HG03060 (cell line): Measurements from ENCODE around the gene OTUD6A.
"Not testable (repeated sequence)": the region's sequence is repeated elsewhere in the genome, so short reads cannot be mapped to it uniquely, and the experiment has no call there.

Experiments
- ATAC-seq: cut with Tn5 transposase; IDR thresholded peaks from one replicate; pipeline ENCODE4 v1.9.1; 2021; ENCODE audit warnings: low read depth, moderate number of reproducible peaks; ENCODE audit not compliant: unreplicated experiment

OTUD6A gene

DNA sequence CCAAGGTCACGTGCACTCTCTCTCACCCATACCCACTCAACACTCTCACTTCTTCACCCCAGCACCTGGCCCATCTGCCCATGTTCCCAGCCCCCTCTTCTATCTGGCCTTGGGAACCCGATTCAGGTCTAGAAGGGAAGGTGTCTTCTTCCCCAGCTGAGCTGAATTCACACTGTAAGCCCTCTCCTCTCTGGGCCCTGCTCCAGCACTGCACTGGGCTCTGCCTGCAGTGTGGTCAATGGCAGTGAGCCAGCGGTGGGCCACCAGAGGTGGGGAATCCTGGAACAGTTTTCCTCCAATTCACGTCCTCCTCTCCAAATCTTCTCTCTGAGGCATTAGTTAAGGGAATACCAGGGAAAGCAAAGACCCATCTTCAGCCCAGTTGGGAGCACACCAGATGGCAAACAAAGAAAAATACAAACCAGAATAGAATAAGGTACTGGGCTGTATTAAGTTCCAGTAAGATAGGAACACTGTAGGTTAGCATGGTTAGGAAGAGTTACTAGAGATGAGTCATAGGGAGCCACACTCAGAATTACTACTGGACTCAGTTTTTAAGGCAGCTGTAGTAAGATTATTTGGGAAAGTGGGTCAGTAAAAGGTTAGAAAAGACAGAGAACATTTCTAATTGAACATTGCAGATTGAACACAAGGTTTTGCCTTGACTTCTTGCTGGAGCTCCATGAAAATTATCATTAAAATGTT lies 17.6 kb upstream of the OTUD6A start:
- no peak for ATAC-seq

DNA sequence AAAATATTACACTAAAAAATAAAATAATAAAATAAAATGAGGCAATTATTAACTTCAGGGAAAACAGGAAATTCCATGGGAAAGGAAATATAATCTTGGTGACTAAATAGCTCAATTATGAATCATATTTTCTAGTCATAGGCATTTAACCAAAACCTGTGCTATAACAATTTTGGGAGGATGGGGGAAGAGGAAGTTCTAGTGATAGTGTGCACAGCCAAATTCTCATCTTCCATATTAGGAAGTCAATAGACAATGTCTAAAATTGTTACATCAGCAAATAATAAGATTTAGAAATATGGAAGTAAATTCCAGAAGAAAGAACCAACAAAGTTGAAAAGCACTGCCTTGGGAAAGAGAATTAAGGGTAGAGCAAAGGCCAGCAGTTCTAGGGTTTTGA lies 15.3 kb upstream of the OTUD6A start:
- no peak for ATAC-seq

DNA sequence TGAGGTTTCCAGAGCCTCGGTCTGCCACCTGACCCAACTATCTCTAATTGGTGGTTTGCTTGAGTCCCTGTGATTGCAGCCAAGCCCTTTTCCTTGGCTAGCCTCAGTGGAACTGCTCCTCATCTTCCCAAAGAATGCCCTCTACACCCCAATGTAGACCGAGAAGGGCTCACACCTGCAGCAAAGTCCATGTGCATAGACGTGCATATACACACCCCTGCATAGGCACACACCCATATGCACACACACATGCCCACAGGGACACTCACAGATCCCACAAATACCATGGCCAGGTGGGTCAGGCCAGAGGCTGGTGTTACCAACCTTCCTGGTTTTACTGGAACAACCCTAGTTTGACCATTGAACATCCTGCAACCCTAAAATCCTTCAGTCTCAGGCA lies 12.9 kb upstream of the OTUD6A start:
- ATAC-seq: no peak

DNA sequence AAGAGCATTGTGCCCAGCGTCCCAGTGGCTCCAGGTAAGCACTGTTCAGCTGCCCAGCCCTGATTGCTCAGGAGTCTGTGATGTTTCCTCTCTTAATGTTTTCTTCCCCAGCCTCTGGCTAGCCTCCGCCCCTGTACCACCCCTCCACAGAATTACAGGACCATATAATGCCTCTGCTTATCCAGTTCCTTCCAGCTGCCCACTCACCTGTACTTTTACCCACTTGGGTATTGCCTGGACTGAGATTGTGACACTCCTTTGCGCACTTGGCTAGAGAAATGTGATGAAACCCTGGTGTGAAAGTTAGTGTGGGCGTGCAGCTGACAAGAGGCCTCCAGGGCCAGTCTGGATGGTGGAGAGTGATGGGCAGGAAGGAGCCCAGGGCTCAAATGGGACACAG lies 12.3 kb upstream of the OTUD6A start, which contains the start of gene AWAT2:
Gene AWAT2 (minus strand): TSS at position 14 of the 400 bp plus-strand sequence. CDS start 6 bp downstream, at position 8.
- ATAC-seq: no peak

DNA sequence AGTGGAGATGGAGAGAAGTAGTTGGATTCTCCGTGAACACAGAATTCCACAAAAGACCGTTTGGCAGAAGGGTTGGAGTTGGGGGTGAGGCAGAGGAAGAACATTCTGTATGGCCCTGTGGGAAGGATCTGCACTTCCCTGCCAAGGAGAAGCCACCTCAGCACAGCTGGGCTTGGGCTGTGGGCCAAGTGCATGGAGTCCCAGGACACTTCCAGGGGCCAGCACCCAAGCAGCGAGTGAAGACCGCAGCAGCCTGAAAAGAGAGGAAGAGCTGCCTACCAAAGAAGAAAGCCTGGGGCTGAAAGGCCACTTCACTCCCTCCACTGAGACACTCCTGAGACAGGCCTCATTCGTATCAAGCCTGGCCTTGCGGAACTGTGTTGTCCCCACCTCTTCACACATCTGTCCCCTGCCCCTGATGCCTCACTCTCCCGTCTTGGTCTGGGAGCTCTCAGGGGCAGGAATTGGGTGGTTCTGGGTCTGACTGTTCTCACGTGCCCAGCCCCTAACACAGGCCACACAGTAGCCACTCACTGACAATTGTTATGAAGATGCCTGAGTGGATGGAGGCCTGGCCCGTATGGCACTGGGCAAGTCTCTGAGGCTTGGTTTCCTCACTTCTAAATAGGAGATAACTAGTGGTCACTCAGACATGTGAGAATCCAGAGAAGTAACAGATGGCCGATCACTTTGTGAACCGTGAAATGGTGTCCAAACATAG lies 9.2 kb upstream of the OTUD6A start:
- no peak for ATAC-seq

DNA sequence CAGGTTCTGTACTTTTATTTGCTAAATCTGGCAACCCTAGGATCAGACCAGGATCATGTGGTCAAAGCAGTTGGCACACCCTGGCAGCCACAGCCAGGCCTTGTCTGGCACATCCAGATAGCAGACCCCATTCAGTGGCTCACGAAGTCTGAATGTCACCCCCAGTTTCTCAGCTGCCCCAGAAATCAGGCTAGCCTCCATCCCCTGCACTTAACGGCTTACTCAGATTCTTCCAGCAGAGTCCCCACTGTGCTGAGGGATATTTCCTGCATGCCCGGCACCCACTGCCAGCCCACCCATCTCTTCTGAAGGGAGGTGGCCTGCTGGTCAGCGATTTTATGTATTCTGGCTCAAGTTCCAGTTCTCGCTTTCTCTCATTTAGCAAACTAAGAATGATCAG lies 7.9 kb upstream of the OTUD6A start:
- no peak for ATAC-seq

DNA sequence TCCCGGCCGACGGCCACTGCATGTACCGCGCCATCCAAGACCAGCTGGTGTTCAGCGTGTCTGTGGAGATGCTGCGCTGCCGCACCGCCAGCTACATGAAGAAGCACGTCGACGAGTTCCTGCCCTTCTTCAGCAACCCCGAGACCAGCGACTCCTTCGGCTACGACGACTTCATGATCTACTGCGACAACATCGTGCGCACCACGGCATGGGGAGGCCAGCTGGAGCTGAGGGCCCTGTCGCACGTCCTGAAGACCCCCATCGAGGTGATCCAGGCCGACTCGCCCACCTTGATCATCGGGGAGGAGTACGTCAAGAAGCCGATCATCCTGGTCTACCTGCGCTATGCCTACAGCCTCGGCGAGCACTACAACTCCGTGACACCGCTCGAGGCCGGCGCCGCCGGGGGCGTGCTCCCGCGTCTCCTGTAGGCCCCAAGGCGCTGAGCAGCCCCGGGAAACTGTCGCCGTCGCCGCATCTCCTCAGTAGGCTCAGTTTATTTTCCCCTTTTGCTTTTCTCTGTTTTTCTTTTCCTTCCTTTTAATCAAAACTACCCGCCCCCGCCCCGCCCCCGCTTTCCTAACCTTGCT lies 799 bp downstream of the OTUD6A start:
- ATAC-seq: no peak

DNA sequence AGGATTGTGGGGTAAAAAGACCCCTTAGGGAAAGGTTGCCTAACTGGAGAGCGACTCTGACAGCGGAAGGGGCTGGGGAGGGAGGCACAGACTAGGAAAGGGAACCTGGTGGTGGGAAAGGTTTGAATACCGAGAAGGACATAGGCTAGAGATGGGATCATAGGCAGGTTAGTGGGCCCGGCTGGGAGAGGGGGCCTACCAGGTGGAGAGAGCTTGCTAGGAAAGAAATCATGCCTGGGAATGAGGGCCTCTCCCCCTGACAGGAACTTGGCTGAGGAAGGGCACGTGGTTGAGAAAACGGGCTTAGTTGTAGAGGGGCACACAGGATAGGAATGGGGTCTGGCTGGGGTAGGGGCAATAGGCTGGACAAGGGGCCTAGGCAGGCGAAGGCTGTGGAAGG lies 4.4 kb downstream of the OTUD6A start:
- ATAC-seq: no peak

DNA sequence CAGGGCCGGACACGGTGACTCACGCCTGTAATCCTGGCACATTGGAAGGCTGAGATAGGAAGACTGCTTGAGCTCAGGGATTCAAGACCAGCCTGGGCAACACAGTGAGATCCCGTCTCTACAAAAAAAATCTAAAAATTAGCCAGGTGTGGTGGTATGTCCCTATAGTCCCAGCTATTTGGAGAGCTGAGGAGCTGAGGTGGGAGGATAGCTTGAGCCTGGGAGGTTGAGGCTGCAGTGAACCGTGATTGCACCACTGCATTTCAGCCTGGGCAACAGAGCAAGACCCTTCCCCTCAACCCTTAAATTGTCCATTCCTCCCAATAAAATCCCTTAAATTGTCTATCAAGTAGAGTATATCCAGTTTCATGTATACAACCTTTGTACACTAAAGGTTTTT lies 17.0 kb downstream of the OTUD6A start:
- ATAC-seq: no peak

DNA sequence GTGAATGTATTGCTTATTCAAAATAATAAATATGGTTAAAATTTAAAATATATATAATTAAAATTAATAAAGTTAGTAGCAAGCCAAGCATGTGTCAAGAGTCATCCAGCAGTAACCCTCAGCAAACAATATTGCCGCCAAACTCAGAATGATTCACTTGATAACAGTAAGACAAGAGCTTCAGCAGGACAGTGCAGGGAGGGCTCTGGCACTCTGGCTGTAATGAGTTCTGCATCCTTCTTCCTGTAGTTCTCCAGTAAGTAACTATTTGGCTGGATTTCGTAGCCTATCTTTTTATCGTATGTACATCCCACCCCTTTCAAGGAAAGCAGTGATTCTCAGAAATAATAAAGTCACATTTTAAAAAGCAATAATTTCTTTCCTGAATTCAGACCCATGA lies 17.6 kb downstream of the OTUD6A start:
- ATAC-seq: no peak

DNA sequence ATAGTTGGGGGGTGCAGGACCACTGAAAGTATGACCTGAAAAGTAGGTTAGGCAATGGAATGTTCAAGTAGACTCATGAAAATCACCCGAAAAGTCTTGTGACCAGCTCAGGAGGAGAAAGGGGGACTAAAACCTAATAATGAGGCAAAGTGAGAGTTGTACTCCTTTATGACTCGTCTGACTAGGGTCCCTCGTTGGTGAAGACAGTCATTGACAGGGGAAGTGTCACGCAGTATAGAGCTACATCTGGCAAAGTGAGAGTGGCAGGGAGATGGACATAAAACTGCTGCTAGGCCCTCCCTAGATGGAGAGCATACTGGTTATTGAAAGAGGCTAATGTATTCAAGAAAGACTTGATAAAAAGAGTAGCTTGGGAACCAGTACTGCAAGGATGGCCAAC lies 20.5 kb downstream of the OTUD6A start:
- no peak for ATAC-seq

DNA sequence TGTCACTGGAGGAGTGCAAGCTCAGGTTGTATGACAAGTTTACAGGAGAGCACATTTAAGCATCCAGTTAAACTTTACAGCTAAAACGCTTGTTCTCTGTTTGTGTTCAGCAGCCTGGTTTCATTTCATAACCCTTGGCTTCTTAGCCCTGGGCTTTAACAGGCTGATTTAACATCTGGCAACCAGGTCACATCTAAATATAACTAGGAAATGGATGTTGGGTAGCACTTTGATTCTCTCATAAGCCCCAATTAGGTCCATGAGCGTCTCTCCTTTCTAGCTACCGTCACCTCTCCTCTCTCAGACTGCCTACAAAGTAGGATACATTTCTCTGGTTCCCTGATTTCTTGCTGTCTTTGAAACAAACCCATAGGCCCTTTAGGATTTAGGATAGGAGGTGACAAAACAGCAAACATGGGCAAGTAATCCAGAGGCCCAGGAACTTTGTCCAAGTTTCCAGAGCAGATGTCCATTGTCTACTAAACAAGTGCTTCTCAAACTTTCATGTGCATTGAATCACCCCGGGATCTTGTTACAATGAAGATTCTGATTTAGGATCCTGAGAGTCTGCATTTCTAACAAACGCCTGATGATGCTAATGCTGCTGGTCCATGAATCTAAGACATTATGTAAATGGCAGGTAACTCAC lies 22.5 kb downstream of the OTUD6A start:
- ATAC-seq: no peak

DNA sequence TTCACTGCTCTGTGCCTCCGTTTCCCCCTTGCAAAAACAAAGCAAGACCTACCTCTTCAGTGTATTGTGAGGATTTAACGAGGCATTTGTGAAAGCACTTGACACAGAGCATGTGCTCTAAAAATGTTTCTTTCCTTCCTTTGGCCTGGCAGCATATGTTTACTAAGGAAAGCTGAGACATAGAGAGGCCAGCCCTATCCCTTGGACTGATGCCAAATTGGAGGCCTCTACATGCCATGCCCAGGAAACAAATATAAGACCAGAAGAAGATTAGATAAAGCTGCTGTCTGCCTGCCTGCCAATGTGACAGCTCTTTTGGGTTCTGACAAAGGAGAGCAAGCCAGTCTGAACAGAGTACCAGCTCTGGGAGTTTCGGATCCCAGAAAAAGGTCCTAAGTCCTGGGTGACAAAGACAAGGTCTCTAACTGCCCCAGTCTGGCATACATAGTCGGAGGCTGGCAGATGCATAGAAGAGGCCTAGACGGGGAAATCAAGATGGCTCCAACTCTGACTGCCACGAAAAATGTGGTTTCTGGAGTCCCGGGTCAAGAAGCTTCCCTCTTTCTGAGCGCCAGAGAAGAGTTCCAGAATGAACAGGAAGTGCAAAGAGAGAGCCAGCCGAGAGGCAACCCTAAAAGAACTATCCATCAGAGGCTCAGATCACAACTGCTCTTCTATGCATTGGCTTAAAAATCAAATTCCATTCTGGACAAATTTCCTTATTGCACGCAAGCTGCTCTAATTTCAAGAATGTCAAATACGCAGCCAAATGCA lies 25.8 kb downstream of the OTUD6A start:
- no peak for ATAC-seq

DNA sequence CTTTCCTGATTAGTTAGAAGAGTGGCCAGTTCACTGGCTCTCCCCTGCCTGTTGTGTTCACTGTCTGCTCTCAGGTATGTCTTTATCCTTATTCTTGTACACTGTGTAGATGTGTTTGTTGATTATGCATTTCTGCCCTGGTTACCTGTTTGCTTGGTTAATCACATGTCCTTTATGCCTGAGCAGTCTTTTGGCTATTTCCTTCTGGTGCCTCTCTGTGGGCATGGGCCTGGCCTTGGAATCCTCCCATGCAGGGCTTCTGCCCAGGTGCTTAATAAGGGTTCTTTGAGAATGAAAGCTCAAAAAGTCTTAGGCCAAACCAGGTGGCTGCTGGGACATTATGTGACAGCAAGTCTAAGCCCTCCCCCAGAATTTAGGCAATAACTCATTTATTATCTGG lies 26.5 kb downstream of the OTUD6A start:
- ATAC-seq: no peak

DNA sequence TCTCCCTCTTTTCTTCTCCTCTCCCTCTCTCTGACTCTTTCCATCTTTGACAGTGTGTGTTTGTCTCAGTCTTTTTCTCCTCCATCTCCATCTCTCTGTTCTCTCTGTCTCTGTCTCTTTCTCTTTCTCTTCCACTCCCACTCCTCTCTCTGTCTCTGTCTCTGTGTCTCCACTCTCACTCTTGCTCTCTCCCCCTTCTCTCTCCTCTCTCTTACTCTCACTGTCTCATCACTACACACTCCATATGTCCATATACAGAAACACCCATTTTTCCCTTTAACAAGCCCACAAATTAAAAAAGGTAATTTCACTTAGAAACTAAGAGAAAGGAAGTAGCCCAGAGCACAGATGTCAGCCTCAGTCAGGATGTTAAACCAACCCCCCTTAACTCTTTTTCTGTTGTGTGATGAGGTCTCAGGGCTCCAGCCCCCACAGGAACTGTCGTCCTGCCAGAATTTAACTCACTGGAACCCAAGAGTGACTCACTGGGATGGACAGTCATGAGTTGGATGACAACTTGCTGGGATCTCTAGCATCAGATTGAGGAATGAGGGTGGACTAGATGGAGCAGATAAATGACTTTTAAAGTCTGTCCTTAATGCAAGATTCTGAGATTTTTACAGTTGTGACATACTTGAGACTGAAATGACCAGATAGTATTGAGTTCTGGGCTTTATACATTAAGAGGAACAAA lies 27.5 kb downstream of the OTUD6A start:
- ATAC-seq: no peak

DNA sequence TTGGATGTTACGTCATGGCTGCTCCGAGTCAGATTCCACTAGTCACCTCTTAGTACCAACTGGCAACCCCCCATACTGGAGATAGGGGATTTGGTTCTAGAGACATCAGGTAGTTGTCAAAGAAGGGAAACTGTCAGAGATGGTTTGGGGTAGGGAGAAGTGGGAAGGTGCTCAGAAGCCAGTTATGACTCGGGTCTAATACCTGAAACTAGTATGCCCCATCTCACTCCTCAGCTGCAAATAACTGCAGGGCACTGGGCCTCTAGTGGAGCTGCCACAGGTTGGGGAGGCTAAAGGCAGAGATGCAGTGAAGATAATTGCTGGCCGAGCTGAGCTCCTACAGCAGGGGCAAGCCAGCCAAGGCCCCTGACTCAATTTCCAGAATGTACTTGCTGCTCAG lies 30.0 kb downstream of the OTUD6A start:
- peak; percentile 47 for ATAC-seq

DNA sequence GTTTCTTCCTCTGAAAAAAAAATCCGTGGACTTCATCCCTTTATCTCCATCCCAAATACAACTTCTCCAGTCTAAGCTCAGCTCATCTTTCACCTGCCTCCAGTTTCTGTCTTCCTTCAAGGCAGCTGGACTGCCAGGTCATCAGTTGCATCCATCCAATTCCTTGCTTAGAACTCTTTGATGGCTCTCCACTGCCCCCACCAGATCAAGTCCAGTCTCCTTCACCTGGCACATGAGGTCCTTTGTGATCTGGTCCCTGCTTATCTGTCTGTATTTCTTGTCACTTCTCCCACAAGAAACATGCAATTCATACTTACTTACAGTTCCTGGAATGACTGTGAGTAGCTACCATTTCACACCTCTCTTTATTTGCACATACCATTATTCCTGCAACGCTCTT lies 33.8 kb downstream of the OTUD6A start:
- no peak for ATAC-seq

DNA sequence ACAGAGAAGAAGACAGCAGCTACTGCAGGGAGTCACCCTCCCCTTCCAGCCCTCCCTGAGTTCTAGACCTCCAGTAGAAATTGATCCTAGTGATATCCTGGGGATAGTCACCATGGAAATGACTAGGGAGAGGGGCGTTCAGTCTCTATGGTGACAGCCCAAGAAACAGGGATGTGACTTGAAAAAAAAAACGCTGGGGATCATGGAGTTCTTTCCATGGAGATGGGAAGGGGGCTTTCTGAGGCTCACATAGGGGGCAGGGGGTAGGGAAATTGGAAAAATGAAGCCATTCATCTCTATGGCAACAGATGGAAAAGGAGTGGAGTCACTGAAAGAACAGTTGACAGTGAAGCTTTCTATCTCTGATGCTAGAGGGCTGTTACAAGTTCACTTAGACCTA lies 43.0 kb downstream of the OTUD6A start:
- no peak for ATAC-seq

DNA sequence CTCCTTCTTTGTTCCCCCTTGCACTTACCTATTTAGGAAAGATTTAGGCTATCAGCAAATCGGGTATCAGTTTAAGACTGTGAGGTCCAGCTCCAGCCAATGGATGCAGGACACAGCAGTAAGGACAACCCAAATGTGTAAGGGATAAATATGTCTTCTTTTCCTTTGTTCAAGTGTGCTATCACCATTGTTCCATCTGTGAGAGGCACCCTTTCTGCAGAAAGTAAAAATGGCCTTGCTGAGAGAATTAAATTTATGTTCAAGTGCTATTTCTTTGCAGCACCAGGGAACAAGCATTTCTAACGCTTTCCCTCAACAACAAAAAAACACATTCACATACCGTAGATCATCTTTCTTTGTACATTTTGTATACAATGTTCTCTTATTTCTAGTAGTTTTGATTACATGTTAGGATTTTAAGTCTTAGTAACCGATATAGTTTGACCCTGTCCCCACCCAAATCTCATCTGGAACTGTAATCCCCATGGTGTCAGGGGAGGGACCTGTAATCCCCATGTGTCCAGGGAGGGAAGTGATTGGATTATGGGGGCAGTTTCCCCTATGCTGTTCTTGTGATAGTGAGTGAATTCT lies 49.3 kb downstream of the OTUD6A start:
- not testable (repeated sequence) for ATAC-seq
